ENCODE data around the gene ST8SIA6.
A peak's percentile ranks its signal among the peaks of the same experiment; 100 is the strongest.
"Not testable (repeated sequence)": the region's sequence is repeated elsewhere in the genome, so short reads cannot be mapped to it uniquely, and the experiment has no call there.

Gene ST8SIA6

GRCh38 chr10:17425584-17426262 lies 28.7 kb downstream of the ST8SIA6 start:
- no peak for DNase-seq

GRCh38 chr10:17423632-17424186 lies 30.7 kb downstream of the ST8SIA6 start:
- no peak for DNase-seq

- no peak for DNase-seq
These were observed 31.5 kb downstream of the ST8SIA6 start for GRCh38 chr10:17422931-17423330.

GRCh38 chr10:17418249-17418648 lies 36.1 kb downstream of the ST8SIA6 start:
- DNase-seq: no peak

- no peak for DNase-seq
These were observed 37.8 kb downstream of the ST8SIA6 start for GRCh38 chr10:17416442-17417211.

- DNase-seq: no peak
These were observed 39.2 kb downstream of the ST8SIA6 start for GRCh38 chr10:17415046-17415658.

- DNase-seq: no peak
These were observed 39.9 kb downstream of the ST8SIA6 start for GRCh38 chr10:17414484-17414883.

- no peak for DNase-seq
These were observed 40.5 kb downstream of the ST8SIA6 start for GRCh38 chr10:17413876-17414275.

- DNase-seq: no peak
These were observed 42.1 kb downstream of the ST8SIA6 start for GRCh38 chr10:17412323-17412722.

GRCh38 chr10:17410907-17411306 lies 43.5 kb downstream of the ST8SIA6 start:
- no peak for DNase-seq

- no peak for DNase-seq
These were observed 45.1 kb downstream of the ST8SIA6 start for GRCh38 chr10:17409170-17409733.

- no peak for DNase-seq
These were observed 47.3 kb downstream of the ST8SIA6 start for GRCh38 chr10:17407047-17407446.

- DNase-seq: no peak
These were observed 48.2 kb downstream of the ST8SIA6 start for GRCh38 chr10:17406036-17406834.

GRCh38 chr10:17403161-17403560 lies 51.2 kb downstream of the ST8SIA6 start:
- DNase-seq: no peak

GRCh38 chr10:17402040-17402439 lies 52.4 kb downstream of the ST8SIA6 start:
- DNase-seq: not testable (repeated sequence)

- no peak for DNase-seq
These were observed 58.4 kb downstream of the ST8SIA6 start for GRCh38 chr10:17396004-17396403.

GRCh38 chr10:17394854-17395253 lies 59.5 kb downstream of the ST8SIA6 start:
- no peak for DNase-seq

GRCh38 chr10:17387861-17388503 lies 66.4 kb downstream of the ST8SIA6 start:
- DNase-seq: peak; percentile 83

GRCh38 chr10:17386616-17387075 lies 67.7 kb downstream of the ST8SIA6 start:
- no peak for DNase-seq

- no peak for DNase-seq
These were observed 68.4 kb downstream of the ST8SIA6 start for GRCh38 chr10:17386021-17386420.

- DNase-seq: no peak
These were observed 69.3 kb downstream of the ST8SIA6 start for GRCh38 chr10:17385066-17385465.

Measured in NCI-H1048 (cell line).